GM23248 (cell line): ENCODE measurements around the gene UCN. TPM values are rescaled to one million over a fixed set of nuclear protein-coding genes. Genes with fewer than 3 reads are reported as not detected.
A peak's percentile ranks its signal among the peaks of the same experiment; 100 is the strongest.
"Not testable (repeated sequence)": the region's sequence is repeated elsewhere in the genome, so short reads cannot be mapped to it uniquely, and the experiment has no call there.

ENCODE experiments used
- DNase-seq: peaks from one replicate; pipeline ENCODE4 v3.0.0-alpha.2; 2015
- H2AFZ ChIP-seq: fragments of 200-600 bp; sonication (generic); 2 replicates; pipeline ENCODE4 v1.6.1; 2016; ENCODE audit warnings: antibody characterized with exemption
- H3F3A ChIP-seq: fragments of 200-600 bp; sonication (generic); 2 replicates; pipeline ENCODE4 v1.6.1; 2016; ENCODE audit warnings: mild to moderate bottlenecking, antibody characterized with exemption, mixed run types; ENCODE audit not compliant: insufficient read depth
- H3K27ac ChIP-seq: fragments of 200-600 bp; sonication (generic); 2 replicates; pipeline ENCODE4 v1.5.1; 2016; ENCODE audit warnings: mild to moderate bottlenecking
- H3K27me3 ChIP-seq: fragments of 200-600 bp; sonication (generic); replicated peaks from 2 replicates; pipeline ENCODE4 v1.6.1; 2016; ENCODE audit warnings: mild to moderate bottlenecking; ENCODE audit not compliant: insufficient read depth
- H3K36me3 ChIP-seq: fragments of 200-600 bp; sonication (generic); 2 replicates; pipeline ENCODE4 v1.6.1; 2016; ENCODE audit warnings: low read depth, mild to moderate bottlenecking
- H3K4me1 ChIP-seq: fragments of 200-600 bp; sonication (generic); 2 replicates; pipeline ENCODE4 v1.6.1; 2016; ENCODE audit warnings: mild to moderate bottlenecking; ENCODE audit not compliant: insufficient read depth
- H3K4me2 ChIP-seq: fragments of 200-600 bp; sonication (generic); one replicate; pipeline ENCODE4 v1.6.1; 2016; ENCODE audit warnings: mild to moderate bottlenecking; ENCODE audit not compliant: unreplicated experiment
- H3K4me3 ChIP-seq: fragments of 200-600 bp; sonication (generic); 2 replicates; pipeline ENCODE4 v1.5.1; 2016; ENCODE audit warnings: mild to moderate bottlenecking
- H3K79me2 ChIP-seq: fragments of 200-600 bp; sonication (generic); 2 replicates; pipeline ENCODE4 v1.6.1; 2016; ENCODE audit warnings: mild to moderate bottlenecking; ENCODE audit not compliant: insufficient read depth
- H3K9ac ChIP-seq: fragments of 200-600 bp; sonication (generic); 2 replicates; pipeline ENCODE4 v1.6.1; 2016; ENCODE audit warnings: mild to moderate bottlenecking
- H3K9me2 ChIP-seq: fragments of 200-600 bp; sonication (generic); 2 replicates; pipeline ENCODE4 v1.6.1; 2016; ENCODE audit warnings: mixed run types, mild to moderate bottlenecking, moderate library complexity; ENCODE audit not compliant: insufficient read depth
- H3K9me3 ChIP-seq: fragments of 200-600 bp; sonication (generic); one replicate; pipeline ENCODE4 v1.6.1; 2017; ENCODE audit warnings: low read depth
- H4K20me1 ChIP-seq: fragments of 200-600 bp; sonication (generic); 2 replicates; pipeline ENCODE4 v1.6.0; 2016; ENCODE audit not compliant: insufficient read depth
- EZH2 ChIP-seq: fragments of 200-600 bp; sonication (generic); IDR thresholded peaks from 2 replicates; pipeline ENCODE4 v1.6.1; 2018; ENCODE audit warnings: antibody characterized with exemption, mild to moderate bottlenecking; ENCODE audit not compliant: insufficient read depth, poor library complexity, severe bottlenecking
- EZH2phosphoT487 ChIP-seq: fragments of 200-600 bp; sonication (generic); IDR thresholded peaks from 2 replicates; pipeline ENCODE4 v1.6.1; 2018; ENCODE audit warnings: antibody characterized with exemption, moderate library complexity, mild to moderate bottlenecking, low read depth; ENCODE audit not compliant: insufficient read depth
- WGBS, 2 experiments: methylation state at CpG; one replicate each; pipeline ENCODE4 v1.1.6; 2015 to 2017; ENCODE audit warnings: low lambda C conversion rate in 2 of 2, low coverage in 1 of 2; ENCODE audit errors: missing lambda C conversion rate in 2 of 2; 5-methylcytosine and 5-hydroxymethylcytosine counted together
- in situ Hi-C: fragments of 300-500 bp; cut with MboI; formaldehyde crosslinking; loops from 2 replicates; pipeline ENCODE4 v1.15.0; 2020
- polyA plus RNA-seq: library from polyadenylated mRNA; unstranded; fragments of >200 nt; fragmentation: Nextera tagmentation; extraction: Ambion mirVana; gene quantifications from 2 replicates; pipeline ENCODE4 v1.2.1, GENCODE V29; 2016
- total RNA-seq: library from RNA; depleted of rRNA; stranded (reverse); fragments of >200 nt; shearing (Covaris generic); gene quantifications from 2 replicates; pipeline ENCODE4 v1.2.3, GENCODE V29; 2014

Gene UCN
- total and polyA plus RNA-seq, 2 experiments from 2014 or later, result 1.6 TPM; not detected in 1

DNA sequence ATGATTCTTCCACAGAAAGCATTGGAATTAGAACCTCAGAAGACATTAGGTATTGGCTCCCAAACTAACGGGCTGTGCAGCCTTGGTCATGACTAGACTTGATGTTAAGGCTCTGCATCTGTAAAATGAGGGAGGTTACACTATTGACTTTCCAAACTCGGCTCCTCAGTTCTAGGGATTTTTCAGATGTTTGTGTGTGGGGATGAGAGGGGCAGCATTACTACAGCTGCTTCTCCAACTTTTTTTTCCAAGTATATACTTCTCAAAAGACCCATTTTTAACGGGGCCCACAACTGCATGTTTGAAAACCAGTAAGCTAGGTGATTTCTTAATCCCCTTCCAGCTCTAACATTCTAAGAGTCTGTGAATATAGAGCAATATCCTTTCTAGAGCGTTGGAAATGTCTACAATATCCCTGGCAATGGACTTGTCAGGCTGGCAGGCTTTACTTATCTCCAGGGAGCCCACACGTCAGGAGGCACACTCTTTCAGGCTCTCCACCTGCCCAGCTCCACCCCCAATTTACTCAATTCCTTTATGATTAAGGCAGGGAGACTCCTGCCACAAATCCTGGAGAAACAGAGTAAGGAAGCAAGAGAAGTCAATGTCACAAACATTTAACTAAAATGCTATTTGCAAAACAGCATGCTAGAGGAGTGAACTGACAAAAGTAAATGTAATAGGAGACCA, 15.5 kb upstream of the UCN start:
- peak overlapping the region; percentile 91 for H2AFZ ChIP-seq
- H3K4me3 ChIP-seq, result peak overlapping the region; percentile 97
- WGBS, 2 experiments, result 11 to 14% methylated on average over 5 of the region's 5 CpGs
- in situ Hi-C loops, result no loop called here
- peak; percentile 26 for DNase-seq
- H3K27me3 ChIP-seq, result no peaks in the 10 kb centered on the region
- peak overlapping the region; percentile 96 for H3K27ac ChIP-seq
- no peaks in the 10 kb centered on the region for H3K9me3 ChIP-seq
- peaks cover 28% of the 10 kb centered on the region for H3K79me2 ChIP-seq
- peak overlapping the region; percentile 100 for H3K9ac ChIP-seq
- H3K4me1 ChIP-seq, result peaks cover 23% of the 10 kb centered on the region
- no peaks in the 10 kb centered on the region for H3K36me3 ChIP-seq
- no peaks in the 10 kb centered on the region for H3K9me2 ChIP-seq
- no peak for TF ChIP-seq EZH2
- peaks cover 30% of the 10 kb centered on the region for H3F3A ChIP-seq
- peak overlapping the region; percentile 98 for H3K4me2 ChIP-seq
- no peaks in the 10 kb centered on the region for H4K20me1 ChIP-seq

DNA sequence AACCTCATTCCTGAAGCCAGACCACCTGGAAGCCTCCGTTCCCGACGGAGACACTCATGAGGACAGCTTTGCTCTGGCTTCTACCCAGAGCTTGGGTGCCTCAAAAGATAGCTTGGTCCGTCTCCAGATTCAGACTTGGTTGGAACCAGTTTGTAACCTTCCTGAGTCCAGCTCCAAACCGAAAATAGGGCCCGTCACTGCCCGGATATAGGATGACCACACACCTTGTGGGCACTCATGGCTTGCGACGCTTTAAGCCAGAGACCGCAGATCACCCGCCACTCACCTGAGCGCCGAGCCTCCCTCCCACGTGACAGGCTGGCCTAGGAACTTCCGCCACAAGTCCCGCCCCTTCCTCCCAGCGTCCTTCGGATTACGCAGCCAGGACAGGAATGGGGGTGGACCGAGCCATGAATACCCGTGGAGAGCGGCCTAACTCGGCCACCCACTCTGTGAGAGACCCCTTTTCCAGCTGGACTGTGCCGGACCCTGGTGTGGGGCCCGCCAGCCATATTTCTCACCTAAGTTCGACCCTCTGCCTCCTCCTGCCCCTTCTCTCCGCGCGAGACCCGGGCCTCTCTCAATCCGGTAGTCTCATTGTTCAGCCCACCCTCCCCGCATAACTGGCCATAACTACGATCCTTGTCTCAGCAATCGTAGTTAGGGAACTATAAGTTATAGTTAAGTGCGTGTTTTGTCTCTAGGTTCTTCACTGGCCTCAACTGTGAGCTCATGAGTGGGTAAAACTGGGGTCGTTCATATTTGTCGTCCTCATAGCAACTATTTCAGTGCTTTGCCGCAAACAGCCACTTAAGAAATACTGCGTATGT, 14.7 kb upstream of the UCN start, which contains the start of gene MPV17:
Gene MPV17, minus strand, starts transcription at position 332 of the 830 bp plus-strand sequence. CDS start 580 bp downstream, outside the sequence.
- Histone ChIP-seq H3K27me3 (no peaks in the 10 kb centered on the region), H3K4me2 (peak within 1 kb of the TSS; percentile 98), H3K9ac (peak within 1 kb of the TSS; percentile 100), H2AFZ (peak within 1 kb of the TSS; percentile 91), H3K79me2 (peaks cover 28% of the 10 kb centered on the region), H3K4me1 (peaks cover 23% of the 10 kb centered on the region), H3F3A (peaks cover 30% of the 10 kb centered on the region), H3K9me2 (no peaks in the 10 kb centered on the region), H3K27ac (peak within 1 kb of the TSS; percentile 96), H3K4me3 (peak within 1 kb of the TSS; percentile 97), H4K20me1 (no peaks in the 10 kb centered on the region), H3K9me3 (no peaks in the 10 kb centered on the region), H3K36me3 (no peaks in the 10 kb centered on the region)
- 1 to 2% methylated on average over 39 of the region's 39 CpGs for WGBS, 2 experiments
- peak; percentile 98 for DNase-seq
- in situ Hi-C loops, result no loop called here
- TF ChIP-seq EZH2 (no peak), EZH2phosphoT487 (no peak)

- H3K4me2 ChIP-seq, result peak overlapping the region; percentile 98
- peaks cover 28% of the 10 kb centered on the region for H3K79me2 ChIP-seq
- no peaks in the 10 kb centered on the region for H4K20me1 ChIP-seq
- H2AFZ ChIP-seq, result peak overlapping the region; percentile 91
- H3K9me3 ChIP-seq, result no peaks in the 10 kb centered on the region
- H3K36me3 ChIP-seq, result no peaks in the 10 kb centered on the region
- H3K4me1 ChIP-seq, result peaks cover 23% of the 10 kb centered on the region
- H3K9ac ChIP-seq, result peak overlapping the region; percentile 100
- H3F3A ChIP-seq, result peaks cover 30% of the 10 kb centered on the region
- H3K9me2 ChIP-seq, result no peaks in the 10 kb centered on the region
- in situ Hi-C loops, result no loop called here
- no peak for TF ChIP-seq EZH2
- no peak for TF ChIP-seq EZH2phosphoT487
- H3K27me3 ChIP-seq, result no peaks in the 10 kb centered on the region
- peak overlapping the region; percentile 97 for H3K4me3 ChIP-seq
- peak overlapping the region; percentile 96 for H3K27ac ChIP-seq
- 7 to 8% methylated on average over 10 of the region's 10 CpGs for WGBS, 2 experiments
- peak; percentile 48 for DNase-seq
These were observed 14.1 kb upstream of the UCN start for GRCh38 chr2:27322301-27322765.

DNA sequence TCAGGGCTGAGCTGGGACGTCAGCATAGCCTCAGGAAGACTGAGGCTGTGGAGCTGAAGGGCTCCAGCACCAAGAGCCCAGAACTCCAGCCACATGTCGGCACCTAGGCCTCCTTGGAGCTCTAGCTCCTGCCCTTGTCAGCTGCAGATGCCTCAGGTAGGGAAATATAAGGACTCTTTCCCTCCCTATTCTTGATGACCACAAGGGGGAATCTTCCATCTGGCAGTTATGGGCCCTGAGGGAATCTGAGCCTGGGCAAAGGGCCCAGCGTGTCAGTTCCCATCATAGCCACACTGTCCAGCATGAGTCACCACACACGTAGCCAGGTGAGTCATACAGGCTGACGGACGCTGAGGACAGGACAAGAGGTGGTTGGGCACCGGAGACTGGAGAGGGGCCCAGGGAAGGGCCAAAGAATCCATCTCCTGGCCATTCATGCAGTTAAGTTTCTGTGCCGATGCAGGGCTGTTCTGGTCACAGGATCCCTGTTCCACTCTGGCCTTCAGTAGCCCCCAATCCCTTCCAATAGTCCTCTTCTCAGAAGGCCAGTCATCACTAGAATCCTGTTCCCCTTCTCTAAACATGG, 12.8 kb upstream of the UCN start:
- H3K4me3 ChIP-seq, result peak overlapping the region; percentile 97

GRCh38 chr2:27319839-27320238, 11.6 kb upstream of the UCN start:
- H3F3A ChIP-seq, result peaks cover 30% of the 10 kb centered on the region
- H3K4me2 ChIP-seq, H3K4me3 ChIP-seq, H3K36me3 ChIP-seq, H3K9ac ChIP-seq, DNase-seq, H3K9me2 ChIP-seq, H3K9me3 ChIP-seq, H3K27ac ChIP-seq, in situ Hi-C loops, H2AFZ ChIP-seq, H4K20me1 ChIP-seq, H3K27me3 ChIP-seq: not testable (repeated sequence)
- peaks cover 23% of the 10 kb centered on the region for H3K4me1 ChIP-seq
- H3K79me2 ChIP-seq, result peaks cover 28% of the 10 kb centered on the region
- 95 to 96% methylated on average over 12 to 15 of the region's 15 CpGs for WGBS, 2 experiments

More for the DNA sequence above, 12.8 kb upstream of the UCN start:
- no peak overlapping the region for H2AFZ ChIP-seq
- peak overlapping the region; percentile 100 for H3K9ac ChIP-seq
- H3F3A ChIP-seq, result peaks cover 30% of the 10 kb centered on the region
- peak overlapping the region; percentile 96 for H3K27ac ChIP-seq
- H3K27me3 ChIP-seq, result no peaks in the 10 kb centered on the region
- no peaks in the 10 kb centered on the region for H3K9me2 ChIP-seq
- H3K79me2 ChIP-seq, result peaks cover 28% of the 10 kb centered on the region
- no peak for TF ChIP-seq EZH2
- no peak for TF ChIP-seq EZH2phosphoT487
- H4K20me1 ChIP-seq, result no peaks in the 10 kb centered on the region
- H3K4me1 ChIP-seq, result peaks cover 23% of the 10 kb centered on the region
- WGBS, 2 experiments, result 28 to 32% methylated on average over 8 of the region's 8 CpGs
- peak; percentile 99 for DNase-seq
- H3K9me3 ChIP-seq, result no peaks in the 10 kb centered on the region
- in situ Hi-C loops, result no loop called here
- no peaks in the 10 kb centered on the region for H3K36me3 ChIP-seq
- H3K4me2 ChIP-seq, result peak overlapping the region; percentile 98
